Measurements from ENCODE around the gene CMTM1. TPM values are rescaled to one million over a fixed set of nuclear protein-coding genes. Genes with fewer than 3 reads are reported as not detected.

Gene CMTM1
- total and polyA plus RNA-seq, 2 experiments from 2014 or later: 2.0 to 2.6 TPM

DNA sequence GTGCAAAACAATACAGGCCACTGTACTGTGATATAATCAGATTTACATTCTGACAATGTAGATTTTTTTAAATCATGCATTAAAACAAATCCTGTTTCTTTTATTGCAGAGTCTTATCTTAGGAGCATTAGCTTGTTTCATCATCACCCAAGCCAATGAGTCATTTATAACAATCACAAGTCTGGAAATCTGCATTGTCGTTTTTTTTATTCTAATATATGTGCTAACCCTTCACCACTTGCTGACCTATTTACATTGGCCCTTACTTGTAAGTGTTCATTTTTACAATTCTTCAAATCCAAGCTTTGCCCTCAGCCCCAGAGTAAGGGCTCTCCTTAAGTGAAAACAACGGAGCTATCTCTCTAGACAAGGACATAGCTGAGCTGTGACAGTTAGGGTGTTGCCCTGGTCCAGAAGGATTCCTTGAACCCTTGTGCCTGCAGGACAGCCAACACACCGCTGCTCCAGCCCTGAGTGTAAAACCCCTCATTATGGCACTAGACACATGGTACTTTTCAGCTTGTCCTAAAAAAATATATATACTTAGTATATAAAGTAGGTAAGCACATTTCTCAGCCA is 3.7 kb downstream of the CMTM1 start:
- H3K4me1 ChIP-seq (ENCODE audit: low read depth): peaks cover 1% of the 10 kb centered on the region
- no peak overlapping the region for H3K27ac ChIP-seq
- no peaks in the 10 kb centered on the region for H3K36me3 ChIP-seq
- TF ChIP-seq, protein P1, sequence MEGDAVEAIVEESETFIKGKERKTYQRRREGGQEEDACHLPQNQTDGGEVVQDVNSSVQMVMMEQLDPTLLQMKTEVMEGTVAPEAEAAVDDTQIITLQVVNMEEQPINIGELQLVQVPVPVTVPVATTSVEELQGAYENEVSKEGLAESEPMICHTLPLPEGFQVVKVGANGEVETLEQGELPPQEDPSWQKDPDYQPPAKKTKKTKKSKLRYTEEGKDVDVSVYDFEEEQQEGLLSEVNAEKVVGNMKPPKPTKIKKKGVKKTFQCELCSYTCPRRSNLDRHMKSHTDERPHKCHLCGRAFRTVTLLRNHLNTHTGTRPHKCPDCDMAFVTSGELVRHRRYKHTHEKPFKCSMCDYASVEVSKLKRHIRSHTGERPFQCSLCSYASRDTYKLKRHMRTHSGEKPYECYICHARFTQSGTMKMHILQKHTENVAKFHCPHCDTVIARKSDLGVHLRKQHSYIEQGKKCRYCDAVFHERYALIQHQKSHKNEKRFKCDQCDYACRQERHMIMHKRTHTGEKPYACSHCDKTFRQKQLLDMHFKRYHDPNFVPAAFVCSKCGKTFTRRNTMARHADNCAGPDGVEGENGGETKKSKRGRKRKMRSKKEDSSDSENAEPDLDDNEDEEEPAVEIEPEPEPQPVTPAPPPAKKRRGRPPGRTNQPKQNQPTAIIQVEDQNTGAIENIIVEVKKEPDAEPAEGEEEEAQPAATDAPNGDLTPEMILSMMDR (IDR thresholded peaks at IDR 0.05; ENCODE audit: low read depth, low read length): no peak
- no peak overlapping the region for H3K4me3 ChIP-seq
- no peaks in the 10 kb centered on the region for H3K9me3 ChIP-seq (ENCODE audit: low read depth)
- H3K27me3 ChIP-seq: no peaks in the 10 kb centered on the region
- peak in 1 of 2 donors; percentile 80 for DNase-seq (ENCODE audit: low read depth in 1 of 2, low spot score in 1 of 2)

- H3K27ac ChIP-seq: no peak overlapping the region
- no peaks in the 10 kb centered on the region for H3K4me1 ChIP-seq (ENCODE audit: low read depth)
- H3K27me3 ChIP-seq: peaks cover 7% of the 10 kb centered on the region
- TF ChIP-seq, protein P1 (IDR thresholded peaks at IDR 0.05; ENCODE audit: low read depth, low read length): no peak
- H3K36me3 ChIP-seq: no peaks in the 10 kb centered on the region
- H3K9me3 ChIP-seq (ENCODE audit: low read depth): no peaks in the 10 kb centered on the region
- no peak for DNase-seq (ENCODE audit: low read depth in 1 of 2, low spot score in 1 of 2)
- no peak overlapping the region for H3K4me3 ChIP-seq
These were observed 6.1 kb downstream of the CMTM1 start for GRCh38 chr16:66572356-66572755.

DNA sequence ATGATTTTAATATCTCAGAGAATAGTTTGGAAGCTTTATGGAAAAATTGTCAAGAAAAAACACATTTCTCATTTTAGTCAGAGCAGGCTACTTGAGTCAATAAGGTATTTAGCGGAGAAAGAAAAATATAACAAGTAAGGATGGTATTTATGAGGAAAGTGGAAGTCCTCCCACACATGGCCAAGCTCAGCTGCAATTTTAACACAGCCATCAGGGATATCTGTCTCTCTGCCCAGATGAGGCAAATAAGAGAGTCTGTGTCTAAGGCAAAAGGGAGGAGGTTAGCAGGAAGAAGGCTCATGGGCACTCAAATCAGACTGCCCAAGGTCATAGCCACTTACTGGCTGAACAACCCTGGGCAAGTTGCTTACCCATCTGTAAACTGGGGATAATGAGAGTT is 7.8 kb downstream of the CMTM1 start:
- peak in 1 of 2 donors; percentile 37 for DNase-seq (ENCODE audit: low read depth in 1 of 2, low spot score in 1 of 2)
- no peak overlapping the region for H3K4me3 ChIP-seq

GRCh38 chr16:66574531-66574930 is 8.3 kb downstream of the CMTM1 start:
- TF ChIP-seq, protein P1 (IDR thresholded peaks at IDR 0.05; ENCODE audit: low read depth, low read length): no peak
- Histone ChIP-seq H3K36me3 (no peaks in the 10 kb centered on the region), H3K27me3 (peaks cover 29% of the 10 kb centered on the region), H3K9me3 (ENCODE audit: low read depth) (no peaks in the 10 kb centered on the region), H3K27ac (no peak overlapping the region), H3K4me1 (ENCODE audit: low read depth) (no peaks in the 10 kb centered on the region), H3K4me3 (no peak overlapping the region)
- DNase-seq (ENCODE audit: low read depth in 1 of 2, low spot score in 1 of 2): no peak

More for the DNA sequence above, 7.8 kb downstream of the CMTM1 start:
- no peaks in the 10 kb centered on the region for H3K9me3 ChIP-seq (ENCODE audit: low read depth)
- H3K36me3 ChIP-seq: no peaks in the 10 kb centered on the region
- H3K4me1 ChIP-seq (ENCODE audit: low read depth): no peaks in the 10 kb centered on the region
- H3K27me3 ChIP-seq: peaks cover 24% of the 10 kb centered on the region
- TF ChIP-seq, protein P1 (IDR thresholded peaks at IDR 0.05; ENCODE audit: low read depth, low read length): no peak
- no peak overlapping the region for H3K27ac ChIP-seq

DNA sequence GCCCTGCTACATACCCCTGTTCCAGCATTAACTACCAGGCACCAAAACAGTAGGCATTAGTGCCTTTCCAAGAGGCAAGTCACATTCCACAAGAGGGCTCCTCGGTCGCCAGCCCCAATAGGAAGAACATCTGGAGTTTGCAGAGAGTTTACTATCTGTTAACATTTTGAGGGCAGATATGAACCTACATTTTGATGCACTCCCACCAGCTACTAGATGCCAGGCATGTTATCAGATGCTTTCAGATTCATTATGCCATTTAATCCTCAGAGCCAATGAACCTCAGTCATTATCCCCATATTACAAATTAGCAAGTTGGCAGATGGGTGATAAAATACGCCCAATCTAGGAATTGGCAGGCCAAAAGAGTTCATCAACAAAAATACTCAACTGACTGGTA is 8.8 kb downstream of the CMTM1 start:
- H3K4me3 ChIP-seq: no peak overlapping the region
- no peak for DNase-seq (ENCODE audit: low read depth in 1 of 2, low spot score in 1 of 2)
- TF ChIP-seq, protein P1 (IDR thresholded peaks at IDR 0.05; ENCODE audit: low read depth, low read length): no peak

More for the DNA sequence above, 8.8 kb downstream of the CMTM1 start:
- Histone ChIP-seq H3K27me3 (peaks cover 34% of the 10 kb centered on the region), H3K36me3 (no peaks in the 10 kb centered on the region), H3K9me3 (ENCODE audit: low read depth) (no peaks in the 10 kb centered on the region), H3K27ac (no peak overlapping the region), H3K4me1 (ENCODE audit: low read depth) (no peaks in the 10 kb centered on the region)

Data from cardiac muscle cell (in vitro differentiated cells and primary cell).